GM18873 (cell line): ENCODE results near the gene TJP3.

Source experiments
- ATAC-seq: cut with Tn5 transposase; IDR thresholded peaks from one replicate; pipeline ENCODE4 v1.9.1; 2021; ENCODE audit warnings: mild to moderate bottlenecking, moderate library complexity, moderate number of reproducible peaks; ENCODE audit not compliant: unreplicated experiment, low FRiP score

TJP3 gene

GRCh38 chr19:3781603-3782002 lies 73.4 kb downstream of the TJP3 start:
- ATAC-seq = no peak

GRCh38 chr19:3782330-3782729 lies 74.1 kb downstream of the TJP3 start:
- no peak for ATAC-seq

GRCh38 chr19:3782903-3783302 lies 74.7 kb downstream of the TJP3 start:
- no peak for ATAC-seq

- no peak for ATAC-seq
These were observed 75.7 kb downstream of the TJP3 start for GRCh38 chr19:3783660-3784584.

GRCh38 chr19:3784607-3785450 lies 76.6 kb downstream of the TJP3 start:
- ATAC-seq = no peak

- ATAC-seq = no peak
These were observed 77.3 kb downstream of the TJP3 start for GRCh38 chr19:3785451-3785937.

- no peak for ATAC-seq
These were observed 78.0 kb downstream of the TJP3 start, which contains the start of gene MATK for GRCh38 chr19:3785938-3786824. TSS of gene MATK (minus strand) at chr19:3786381. CDS start at chr19:3785135, 1,246 bp downstream.

- ATAC-seq = no peak
These were observed 81.0 kb downstream of the TJP3 start for GRCh38 chr19:3788996-3789778.

GRCh38 chr19:3790209-3790734 lies 82.1 kb downstream of the TJP3 start:
- ATAC-seq = no peak

GRCh38 chr19:3790941-3791340 lies 82.8 kb downstream of the TJP3 start:
- ATAC-seq = no peak

- no peak for ATAC-seq
These were observed 83.9 kb downstream of the TJP3 start for GRCh38 chr19:3792114-3792513.

- no peak for ATAC-seq
These were observed 85.6 kb downstream of the TJP3 start for GRCh38 chr19:3793799-3794198.

GRCh38 chr19:3796358-3796757 lies 88.2 kb downstream of the TJP3 start:
- no peak for ATAC-seq

- no peak for ATAC-seq
These were observed 90.0 kb downstream of the TJP3 start for GRCh38 chr19:3798137-3798536.
